ENCODE data around the gene SERTAD1. TPM values are rescaled to one million over a fixed set of nuclear protein-coding genes. Genes with fewer than 3 reads are reported as not detected.

The SERTAD1 gene
- total RNA-seq, 1 donor from 2014 or later: 39.7 TPM

DNA sequence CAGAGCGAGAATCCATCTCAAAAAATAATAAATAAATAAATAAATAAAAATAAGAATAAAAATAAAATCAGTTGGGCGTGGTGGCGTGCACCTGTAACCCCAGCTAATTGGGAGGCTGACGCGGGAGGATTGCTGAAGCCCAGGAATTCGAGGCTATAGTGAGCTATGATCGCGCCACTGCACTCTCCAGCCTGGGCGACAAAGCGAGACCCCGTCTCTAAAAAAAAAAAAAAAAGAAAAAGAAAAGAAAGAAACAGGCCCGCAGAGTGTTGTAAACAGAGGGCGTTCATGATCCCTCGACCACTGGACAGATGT lies 5.4 kb downstream of the SERTAD1 start:
- no peaks in the 10 kb centered on the region for H3K27me3 ChIP-seq
- no peak for DNase-seq (ENCODE audit: low spot score in 2 of 2)
- peaks cover 14 to 30% of the 10 kb centered on the region in 2 donors for H3K4me1 ChIP-seq
- intact Hi-C loops (cut with DNase I): loop anchor here (2.0 to 10.0 kb wide), 4 partner anchors 72 to 374 kb away; partner anchors contain the start of genes AKT2, C19orf47, COQ8B and EGLN2
- TF ChIP-seq, protein P1, sequence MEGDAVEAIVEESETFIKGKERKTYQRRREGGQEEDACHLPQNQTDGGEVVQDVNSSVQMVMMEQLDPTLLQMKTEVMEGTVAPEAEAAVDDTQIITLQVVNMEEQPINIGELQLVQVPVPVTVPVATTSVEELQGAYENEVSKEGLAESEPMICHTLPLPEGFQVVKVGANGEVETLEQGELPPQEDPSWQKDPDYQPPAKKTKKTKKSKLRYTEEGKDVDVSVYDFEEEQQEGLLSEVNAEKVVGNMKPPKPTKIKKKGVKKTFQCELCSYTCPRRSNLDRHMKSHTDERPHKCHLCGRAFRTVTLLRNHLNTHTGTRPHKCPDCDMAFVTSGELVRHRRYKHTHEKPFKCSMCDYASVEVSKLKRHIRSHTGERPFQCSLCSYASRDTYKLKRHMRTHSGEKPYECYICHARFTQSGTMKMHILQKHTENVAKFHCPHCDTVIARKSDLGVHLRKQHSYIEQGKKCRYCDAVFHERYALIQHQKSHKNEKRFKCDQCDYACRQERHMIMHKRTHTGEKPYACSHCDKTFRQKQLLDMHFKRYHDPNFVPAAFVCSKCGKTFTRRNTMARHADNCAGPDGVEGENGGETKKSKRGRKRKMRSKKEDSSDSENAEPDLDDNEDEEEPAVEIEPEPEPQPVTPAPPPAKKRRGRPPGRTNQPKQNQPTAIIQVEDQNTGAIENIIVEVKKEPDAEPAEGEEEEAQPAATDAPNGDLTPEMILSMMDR (IDR thresholded peaks at IDR 0.05): no peak
- H3K36me3 ChIP-seq: peaks cover 11 to 17% of the 10 kb centered on the region in 2 donors
- no peaks in the 10 kb centered on the region for H3K9me3 ChIP-seq
- peak overlapping the region; percentile 55 to 79 for H3K4me3 ChIP-seq
- peak overlapping the region; percentile 98 to 99 for H3K27ac ChIP-seq

DNA sequence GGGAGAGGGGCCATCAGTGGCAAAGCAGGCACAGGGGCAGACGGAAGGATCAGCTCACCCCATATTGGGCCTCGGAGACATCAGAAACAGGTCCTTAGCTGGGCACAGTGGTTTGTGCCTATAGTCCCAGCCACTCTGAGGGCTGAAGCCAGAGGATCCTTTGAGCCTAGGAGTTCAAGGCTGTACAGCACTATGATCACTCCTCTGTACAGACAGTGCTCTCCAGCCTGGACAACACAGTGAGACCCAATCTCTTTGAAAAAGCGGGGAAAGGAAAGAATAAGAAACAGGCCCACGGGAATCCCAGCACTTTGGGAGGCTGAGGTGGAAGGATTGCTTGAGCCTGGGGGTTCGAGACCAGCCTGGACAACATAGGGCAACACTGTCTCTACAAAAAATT lies 6.0 kb downstream of the SERTAD1 start:
- Histone ChIP-seq H3K27ac (no peak overlapping the region), H3K4me1 (peaks cover 14 to 30% of the 10 kb centered on the region in 2 donors), H3K4me3 (no peak overlapping the region), H3K36me3 (peaks cover 11 to 17% of the 10 kb centered on the region in 2 donors), H3K9me3 (no peaks in the 10 kb centered on the region), H3K27me3 (no peaks in the 10 kb centered on the region)
- TF ChIP-seq, protein P1 (IDR thresholded peaks at IDR 0.05): no peak
- intact Hi-C loops (cut with DNase I): loop anchor here (2.0 to 10.0 kb wide), 4 partner anchors 71 to 375 kb away; partner anchors contain the start of genes AKT2, C19orf47, COQ8B and EGLN2
- DNase-seq (ENCODE audit: low spot score in 2 of 2): no peak

DNA sequence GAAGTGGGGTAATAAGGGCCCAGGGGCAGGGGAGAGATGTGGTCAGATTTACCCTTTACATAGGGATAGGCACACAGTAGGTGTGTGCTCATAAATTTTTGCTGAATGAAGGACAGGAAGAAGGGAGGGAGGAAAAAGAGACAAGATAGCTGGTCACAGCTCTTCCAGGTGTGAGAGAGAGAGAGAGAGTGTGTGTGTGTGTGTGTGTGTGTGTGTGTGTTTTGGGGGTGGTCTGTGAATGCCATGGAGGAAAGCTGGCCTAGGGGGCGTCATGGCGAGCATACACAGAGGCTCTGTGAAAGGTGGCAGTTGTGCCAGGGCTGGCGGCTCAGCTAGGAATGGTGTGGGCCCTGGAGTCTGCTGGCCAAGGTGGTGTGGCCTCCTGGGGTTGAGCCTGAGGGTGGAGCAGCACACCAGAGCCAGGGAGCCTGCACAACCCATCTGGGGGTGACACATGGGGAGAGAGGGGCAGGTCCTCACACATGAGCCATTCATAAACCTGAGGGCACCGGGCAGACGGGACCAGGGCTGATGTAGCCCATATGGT lies 6.7 kb downstream of the SERTAD1 start:
- intact Hi-C loops (cut with DNase I): no loop called here

DNA sequence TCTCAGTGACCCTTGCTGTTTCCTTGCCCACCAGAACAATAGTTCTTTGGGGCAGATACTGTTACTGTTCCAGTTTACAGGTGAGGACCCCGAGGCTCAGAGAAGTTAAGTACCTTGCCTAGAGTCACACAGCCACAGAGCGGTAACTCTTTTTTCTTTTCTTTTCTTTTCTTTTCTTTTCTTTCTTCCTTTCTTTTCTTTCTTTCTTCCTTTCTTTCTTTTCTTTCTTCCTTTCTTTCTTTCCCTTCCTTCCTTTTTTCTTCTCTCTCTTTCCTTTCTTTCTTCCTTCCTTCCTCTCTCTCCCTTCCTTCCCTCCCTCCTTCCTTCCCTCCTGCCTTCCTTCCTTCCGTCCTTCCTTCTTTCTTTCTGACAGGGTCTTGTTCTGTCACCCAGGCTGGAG lies 7.8 kb downstream of the SERTAD1 start:
- H3K27ac ChIP-seq: peak overlapping the region in 1 of 2 donors; percentile 31
- intact Hi-C loops (cut with DNase I): no loop called here

More for the DNA sequence above, 6.7 kb downstream of the SERTAD1 start:
- TF ChIP-seq, protein P1 (IDR thresholded peaks at IDR 0.05): no peak
- Histone ChIP-seq H3K4me1 (peaks cover 14 to 29% of the 10 kb centered on the region in 2 donors), H3K36me3 (peaks cover 11 to 17% of the 10 kb centered on the region in 2 donors), H3K27me3 (no peaks in the 10 kb centered on the region), H3K27ac (no peak overlapping the region), H3K4me3 (no peak overlapping the region), H3K9me3 (no peaks in the 10 kb centered on the region)
- no peak for DNase-seq (ENCODE audit: low spot score in 2 of 2)

DNA sequence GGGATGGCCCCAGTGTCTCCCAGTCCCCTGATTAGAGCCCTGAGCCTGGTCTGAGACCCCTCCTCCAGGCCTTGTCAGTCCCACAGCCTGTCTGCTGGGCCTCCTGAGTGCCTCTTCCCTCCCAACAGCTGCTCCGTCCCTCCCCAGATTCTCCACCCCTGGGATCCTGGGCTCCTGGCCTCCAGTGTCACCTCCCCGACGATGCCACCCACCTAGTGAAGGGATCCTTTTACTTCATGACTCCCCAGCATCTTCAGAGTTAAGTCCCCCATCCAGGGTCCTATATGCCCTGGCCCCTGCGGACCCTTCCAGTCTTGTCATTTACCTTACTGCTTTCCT lies 8.2 kb downstream of the SERTAD1 start:
- Histone ChIP-seq H3K27me3 (no peaks in the 10 kb centered on the region), H3K27ac (peak overlapping the region; percentile 31 to 56), H3K36me3 (peaks cover 4 to 6% of the 10 kb centered on the region in 2 donors), H3K4me1 (peaks cover 9 to 13% of the 10 kb centered on the region in 2 donors), H3K9me3 (no peaks in the 10 kb centered on the region), H3K4me3 (no peak overlapping the region)
- intact Hi-C loops (cut with DNase I): no loop called here
- TF ChIP-seq, protein P1 (IDR thresholded peaks at IDR 0.05): no peak
- no peak for DNase-seq (ENCODE audit: low spot score in 2 of 2)

More for the DNA sequence above, 7.8 kb downstream of the SERTAD1 start:
- no peak for DNase-seq (ENCODE audit: low spot score in 2 of 2)
- Histone ChIP-seq H3K36me3 (peaks cover 8 to 11% of the 10 kb centered on the region in 2 donors), H3K4me3 (no peak overlapping the region), H3K9me3 (no peaks in the 10 kb centered on the region), H3K4me1 (peaks cover 10 to 18% of the 10 kb centered on the region in 2 donors), H3K27me3 (no peaks in the 10 kb centered on the region)
- TF ChIP-seq, protein P1 (IDR thresholded peaks at IDR 0.05): no peak
